ENCODE measurements around the gene CD82.
"Not testable (repeated sequence)": the region's sequence is repeated elsewhere in the genome, so short reads cannot be mapped to it uniquely, and the experiment has no call there.

Gene CD82

DNA sequence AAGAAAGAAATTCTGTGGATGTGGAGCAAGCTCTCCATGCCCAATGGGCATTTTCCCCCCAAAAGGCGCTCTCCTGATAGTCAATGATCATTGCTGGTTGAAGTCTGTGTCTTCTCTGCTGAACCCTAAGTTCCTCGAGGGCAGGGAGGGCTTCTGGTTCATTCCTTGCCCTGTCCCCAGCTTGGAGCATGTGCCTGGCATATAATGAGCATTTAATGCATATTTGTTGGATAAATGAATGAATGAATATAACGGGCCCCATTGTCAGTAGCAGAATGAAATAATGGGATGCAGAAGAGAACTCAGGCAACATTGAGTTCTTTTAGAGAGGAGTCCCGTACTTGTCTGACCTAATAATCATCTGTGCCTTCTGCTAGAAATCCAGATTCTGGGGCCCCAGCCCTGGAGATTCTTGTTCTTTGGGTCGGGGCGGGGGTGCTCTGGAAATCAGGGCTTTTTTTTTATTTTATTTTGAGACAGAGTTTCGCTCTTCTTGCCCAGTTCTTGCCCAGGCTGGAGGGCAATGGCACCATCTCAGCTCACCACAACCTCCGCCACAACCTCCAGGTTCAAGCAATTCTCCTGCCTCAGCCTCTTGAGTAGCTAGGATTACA lies 64.4 kb downstream of the CD82 start:
- FAIRE-seq, result no peak
- no peak for DNase-seq (ENCODE audit: low spot score)

DNA sequence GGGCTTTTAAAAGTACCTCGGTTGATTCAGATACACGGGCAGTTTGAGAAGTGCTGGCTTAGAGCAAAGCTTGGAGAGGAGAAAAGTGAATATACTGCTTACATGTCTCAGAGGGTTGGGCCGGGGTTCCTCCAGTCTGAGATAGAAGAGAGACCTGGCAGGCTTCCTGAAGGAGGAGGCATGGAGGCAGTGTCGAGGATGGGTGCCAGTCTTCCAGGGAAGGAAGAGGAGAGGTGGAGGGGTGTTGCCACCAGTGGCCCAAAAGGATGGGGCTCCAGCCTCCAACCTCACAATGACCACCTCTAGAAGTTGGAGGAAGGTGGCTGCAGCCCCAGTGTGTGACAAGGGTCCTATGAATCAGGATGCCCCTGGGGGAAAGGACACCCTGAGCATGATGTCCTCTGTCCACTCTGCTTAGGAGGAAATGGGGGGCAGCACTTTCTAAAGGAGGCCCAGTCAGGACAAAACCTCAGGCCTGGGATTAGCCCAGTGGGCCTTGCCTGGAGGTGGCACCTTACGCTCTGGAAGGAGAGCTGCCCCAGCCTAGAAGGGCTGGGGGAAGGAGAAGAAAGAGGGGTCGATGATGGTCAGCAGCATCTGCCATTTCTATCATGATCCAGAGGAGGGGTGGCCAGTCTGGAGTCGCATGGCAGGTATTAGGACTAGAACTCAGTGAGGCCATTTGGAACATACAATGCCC lies 65.2 kb downstream of the CD82 start:
- FAIRE-seq, result no peak

GRCh38 chr11:44631831-44632230 lies 66.4 kb downstream of the CD82 start:
- FAIRE-seq (no peak), DNase-seq (ENCODE audit: low spot score) (no peak)

More for the DNA sequence above, 65.2 kb downstream of the CD82 start:
- no peak for DNase-seq (ENCODE audit: low spot score)

DNA sequence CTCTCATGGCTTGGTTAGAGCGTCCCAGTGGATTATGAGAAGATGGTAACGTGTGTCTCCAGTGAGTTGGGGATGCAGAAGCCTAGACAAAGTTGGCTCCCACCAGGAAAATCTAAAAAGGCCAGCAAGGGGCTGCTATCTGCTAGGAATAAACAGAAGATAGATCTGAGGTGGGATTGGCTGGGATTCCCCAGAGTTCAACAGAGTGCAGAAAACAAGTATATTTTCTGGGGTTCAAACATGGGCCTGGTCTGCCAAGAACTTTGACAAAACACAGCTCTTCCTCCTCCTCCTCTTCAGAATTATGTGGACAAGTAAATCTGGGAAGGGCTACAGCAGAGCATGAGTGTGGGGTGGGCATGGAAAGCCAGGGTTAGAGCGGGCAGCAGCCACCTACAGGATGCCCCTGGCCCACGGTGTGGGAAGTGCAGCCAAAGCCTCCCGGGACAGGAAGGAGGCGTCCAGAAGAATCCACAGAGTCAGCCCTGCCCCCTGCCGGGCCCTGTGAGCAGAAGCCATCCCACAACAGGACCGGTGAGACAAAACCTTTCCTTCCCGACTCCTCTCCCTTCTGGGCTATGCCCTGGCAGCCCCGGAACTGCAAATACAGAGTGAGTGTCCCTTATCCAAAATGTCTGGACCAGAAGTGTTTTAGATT lies 67.1 kb downstream of the CD82 start:
- FAIRE-seq (no peak), DNase-seq (ENCODE audit: low spot score) (no peak)

GRCh38 chr11:44633641-44634040 lies 68.2 kb downstream of the CD82 start:
- FAIRE-seq, result no peak
- DNase-seq (ENCODE audit: low spot score), result no peak

DNA sequence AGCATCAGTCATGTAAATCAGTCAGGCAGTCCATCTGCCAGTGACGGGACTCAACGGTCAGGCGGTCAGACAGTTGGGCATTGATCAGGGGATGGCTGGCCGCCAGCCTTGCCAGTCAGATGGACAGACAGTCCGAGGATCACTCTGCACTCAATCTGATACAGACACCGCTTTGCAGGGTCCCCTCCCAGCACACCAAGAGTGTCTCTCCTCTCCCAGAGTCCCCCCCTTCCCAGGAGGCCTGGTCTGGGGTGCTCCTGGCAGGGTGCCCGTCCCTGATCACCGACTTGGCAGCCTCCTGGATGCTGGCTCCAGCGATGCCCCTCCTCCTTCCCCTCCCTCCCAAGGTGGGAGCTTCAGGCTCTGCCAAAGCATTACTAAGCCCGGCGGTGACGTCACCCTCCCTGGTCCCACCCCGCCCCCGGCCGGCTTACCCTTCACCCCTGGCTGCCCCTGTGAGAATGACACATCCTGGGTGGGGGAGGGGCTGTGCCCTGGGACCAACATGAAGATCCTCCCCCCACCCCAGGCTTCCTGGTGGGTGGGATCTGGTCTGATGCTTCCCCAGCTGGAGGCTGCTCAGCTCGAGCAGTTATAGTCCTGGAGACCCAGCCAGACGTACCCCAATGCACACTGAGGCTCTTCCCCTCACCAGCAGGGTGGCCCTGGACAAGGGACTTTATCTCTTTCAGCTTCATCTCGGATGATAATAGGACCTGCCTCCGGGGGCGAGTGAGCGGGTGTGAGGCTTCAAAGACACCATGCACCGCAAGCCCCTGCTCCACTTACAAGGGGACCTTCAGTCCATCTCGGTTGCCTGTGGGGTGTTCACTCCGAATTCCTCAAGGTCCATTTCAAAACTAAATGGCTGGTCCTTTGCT lies 69.2 kb downstream of the CD82 start:
- DNase-seq (ENCODE audit: low spot score) (peak; percentile 78), FAIRE-seq (no peak)

DNA sequence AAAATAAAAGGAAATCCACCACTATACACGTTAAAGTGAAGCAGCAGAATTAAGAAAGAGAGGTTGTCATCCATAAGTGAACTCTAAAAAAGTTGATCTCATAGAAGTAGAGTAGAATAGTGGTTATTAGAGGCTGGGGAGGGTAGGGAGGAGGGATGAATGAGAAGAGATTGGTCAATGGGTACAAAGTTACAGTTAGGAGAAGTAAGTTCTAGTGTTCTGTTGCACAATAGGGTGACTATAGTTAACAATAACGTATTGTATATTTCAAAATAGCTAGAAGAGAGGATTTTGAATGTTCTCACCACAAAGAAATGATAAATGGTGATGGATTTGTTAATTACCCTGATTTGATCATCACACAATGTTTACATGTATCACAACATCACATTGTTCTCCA lies 72.0 kb downstream of the CD82 start:
- FAIRE-seq, result no peak
- no peak for DNase-seq (ENCODE audit: low spot score)

- FAIRE-seq (no peak), DNase-seq (ENCODE audit: low spot score) (no peak)
Measured at GRCh38 chr11:44638032-44638431, 72.6 kb downstream of the CD82 start.

DNA sequence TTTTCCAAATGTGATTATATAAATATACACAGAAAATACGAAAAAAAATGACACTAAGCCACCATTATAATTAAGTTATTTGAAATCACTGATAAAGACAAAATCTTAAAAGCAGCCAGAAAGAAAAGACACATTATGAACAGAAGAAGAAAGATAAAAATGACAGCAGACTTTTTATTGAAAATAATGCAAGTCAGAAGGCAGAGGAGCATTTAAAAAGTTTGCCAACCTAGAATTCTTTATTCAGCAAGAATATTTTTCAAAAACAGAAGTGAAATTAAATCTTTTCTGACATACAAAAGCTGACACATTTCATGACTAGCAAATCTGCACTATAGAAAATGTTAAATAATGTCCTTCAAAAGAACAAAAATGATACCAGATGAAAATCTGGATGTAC lies 77.8 kb downstream of the CD82 start:
- FAIRE-seq (no peak), DNase-seq (ENCODE audit: low spot score) (no peak)

- no peak for FAIRE-seq
- DNase-seq (ENCODE audit: low spot score), result no peak
Measured at GRCh38 chr11:44645827-44646226, 80.4 kb downstream of the CD82 start.

DNA sequence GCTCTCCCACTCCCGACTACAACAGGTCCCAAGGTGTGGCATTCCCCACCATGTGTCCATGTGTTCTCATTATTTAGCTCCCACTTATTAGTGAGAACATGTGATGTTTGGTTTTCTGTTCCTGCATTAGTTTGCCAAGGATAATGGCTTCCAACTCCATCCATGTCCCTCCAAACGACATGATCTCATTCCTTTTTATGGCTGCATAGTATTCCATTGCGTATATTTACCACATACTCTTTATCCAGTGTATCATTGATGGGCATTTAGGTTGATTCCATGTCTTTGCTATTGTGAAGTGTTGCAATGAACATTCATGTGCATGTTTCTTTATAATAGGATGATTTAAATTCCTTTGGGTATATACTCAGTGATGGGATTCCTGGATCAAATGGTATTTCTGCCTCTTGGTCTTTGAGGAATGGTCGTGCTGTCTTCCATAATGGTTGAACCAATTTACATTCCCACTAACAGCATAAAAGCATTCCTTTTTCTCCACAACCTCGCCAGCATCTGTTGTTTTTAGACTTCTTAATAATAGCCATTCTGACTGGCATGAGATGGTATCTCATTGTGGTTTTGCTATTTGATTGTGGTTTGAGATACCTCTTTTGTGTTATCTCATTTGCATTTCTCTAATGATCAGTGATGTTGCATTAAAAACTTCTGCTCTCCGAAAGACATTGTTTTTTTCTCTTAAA lies 81.9 kb downstream of the CD82 start:
- FAIRE-seq; DNase-seq (ENCODE audit: low spot score): not testable (repeated sequence)

GRCh38 chr11:44648109-44648508 lies 82.6 kb downstream of the CD82 start:
- FAIRE-seq (no peak), DNase-seq (ENCODE audit: low spot score) (no peak)

DNA sequence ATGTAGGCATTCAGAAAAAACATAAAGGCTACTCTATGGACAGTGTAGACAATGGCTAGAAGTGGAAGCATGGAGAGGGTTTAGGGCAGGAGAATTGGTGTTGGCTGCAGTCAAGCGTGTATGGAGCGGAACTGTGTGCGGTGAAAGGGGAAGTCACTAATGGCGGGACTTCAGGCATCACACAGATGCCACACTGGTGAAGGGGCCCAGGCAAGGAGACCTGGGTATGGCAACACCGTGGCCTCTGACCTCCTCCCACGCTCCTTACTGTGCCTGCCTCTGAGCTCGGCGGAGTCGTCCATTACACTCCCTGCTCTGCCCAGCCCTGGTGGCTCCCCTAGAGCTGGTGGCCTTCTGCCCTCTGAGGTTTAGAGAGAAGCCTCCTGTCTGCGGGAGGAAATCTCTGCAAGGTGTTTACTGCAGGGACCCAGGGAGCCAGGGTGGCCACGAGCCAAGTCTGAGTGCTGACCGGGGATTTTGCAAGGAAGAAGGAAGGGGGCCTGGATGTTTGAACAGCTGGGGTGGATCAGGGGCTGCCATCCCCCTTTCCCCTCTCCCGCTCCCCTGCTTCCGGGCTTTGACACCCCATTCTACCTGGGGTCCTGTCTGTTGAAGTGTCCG lies 86.2 kb downstream of the CD82 start:
- DNase-seq (ENCODE audit: low spot score) (no peak), FAIRE-seq (no peak)

DNA sequence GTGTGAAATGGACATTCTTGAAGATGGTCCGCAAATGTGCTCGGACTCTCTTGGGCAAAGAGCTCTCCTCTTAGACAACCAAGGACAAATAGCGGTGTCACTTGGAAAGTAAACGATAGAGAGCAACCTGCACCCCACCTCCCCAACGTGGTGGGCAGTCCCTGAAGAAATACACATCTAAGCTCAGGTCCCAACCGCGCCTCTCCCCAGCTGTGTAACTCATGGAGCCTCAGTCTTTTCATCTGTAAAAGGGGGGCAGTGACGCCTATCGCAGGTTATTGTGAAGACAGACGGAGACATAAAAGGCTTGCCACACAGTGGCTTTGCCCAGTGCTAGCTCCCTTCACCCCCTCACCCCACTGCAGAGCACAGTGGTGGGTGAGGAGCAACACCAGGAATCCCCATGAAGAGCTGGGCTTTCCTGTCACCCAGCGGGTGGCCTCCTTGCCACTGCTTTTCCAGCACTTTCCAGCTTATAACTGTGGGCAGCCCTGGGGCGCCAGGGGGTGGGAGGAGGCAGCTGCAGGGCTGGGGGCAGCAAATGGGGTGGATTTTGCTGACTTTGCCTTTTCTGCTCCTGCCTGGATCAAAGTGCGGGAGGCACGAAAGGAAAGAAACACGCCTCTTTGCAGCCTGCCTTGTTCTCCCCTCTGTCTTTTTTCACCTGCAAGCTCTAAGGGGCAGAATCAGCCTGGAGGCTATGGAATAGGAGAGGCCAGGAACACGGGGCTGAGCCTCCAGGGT lies 87.6 kb downstream of the CD82 start:
- DNase-seq (ENCODE audit: low spot score), result no peak
- FAIRE-seq, result no peak

DNA sequence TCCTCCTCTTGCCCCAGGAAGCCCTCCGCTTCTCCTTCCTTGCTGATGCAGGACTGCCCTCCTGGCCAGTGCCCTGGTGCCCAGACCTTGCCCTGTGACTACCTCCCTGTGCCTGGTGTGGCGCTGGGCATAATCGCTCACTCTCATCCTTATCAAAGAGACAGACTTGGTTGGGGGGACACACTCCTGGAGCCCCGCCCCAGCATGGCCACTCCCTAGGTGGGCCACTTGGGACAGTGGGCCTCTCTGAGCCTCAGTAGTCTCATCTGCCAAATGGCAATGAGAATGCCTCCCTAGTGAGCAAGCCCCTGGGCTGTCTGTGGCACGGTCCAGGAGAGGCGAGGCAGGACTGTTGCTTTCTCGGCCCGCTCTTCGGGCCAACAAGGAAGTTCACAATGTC lies 88.6 kb downstream of the CD82 start:
- DNase-seq (ENCODE audit: low spot score) (no peak), FAIRE-seq (no peak)

DNA sequence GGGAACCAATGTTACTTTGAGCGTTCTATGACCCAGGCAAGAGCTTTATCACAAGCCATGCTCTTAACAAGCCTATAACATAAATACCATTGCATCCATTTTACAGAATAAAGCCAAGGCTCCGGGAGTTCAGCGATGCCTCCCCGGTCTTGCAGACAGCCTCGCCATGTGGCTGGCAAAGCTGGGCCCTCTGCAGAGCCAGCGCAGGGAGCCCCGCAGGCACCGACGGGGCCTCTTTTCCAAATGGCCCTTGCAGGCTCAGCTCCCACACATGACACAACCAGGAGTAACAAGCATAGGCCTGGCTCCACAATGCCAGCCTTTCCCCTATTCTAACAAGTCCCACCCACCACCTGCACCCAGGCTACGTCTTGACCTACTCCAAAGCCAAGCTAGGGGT lies 89.1 kb downstream of the CD82 start:
- no peak for DNase-seq (ENCODE audit: low spot score)
- FAIRE-seq, result no peak

DNA sequence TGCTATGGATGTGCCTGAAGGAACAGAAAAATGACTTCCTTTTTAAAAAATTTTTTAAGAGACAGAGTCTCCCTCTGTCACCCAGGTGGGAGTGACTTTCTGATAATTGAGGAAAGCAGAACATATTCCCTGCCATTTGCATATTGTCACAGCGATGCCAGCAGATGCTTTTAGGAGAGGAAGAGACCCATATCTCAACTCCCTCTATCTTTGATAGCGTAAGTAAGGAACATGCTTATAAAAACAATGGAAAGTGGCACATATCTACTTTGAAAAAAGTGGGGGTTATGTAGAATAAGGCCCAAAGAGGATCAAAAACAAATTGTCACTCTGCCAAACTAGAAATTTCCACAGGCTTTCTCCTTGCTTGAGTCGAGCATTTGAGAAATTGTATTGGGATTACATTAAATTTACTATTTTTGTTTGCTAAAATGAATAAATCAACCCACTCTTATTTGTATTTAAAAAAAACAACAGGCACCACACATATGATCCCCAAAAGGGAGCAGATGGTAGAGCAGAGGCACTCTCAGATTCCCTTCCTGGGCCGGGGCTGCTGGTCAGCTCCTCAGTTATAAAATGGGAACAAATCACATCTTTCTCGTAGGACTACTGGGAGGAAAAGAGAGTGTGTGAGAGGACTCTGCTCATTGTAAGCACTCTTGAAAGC lies 92.5 kb downstream of the CD82 start:
- FAIRE-seq (no peak), DNase-seq (ENCODE audit: low spot score) (no peak)

GRCh38 chr11:44658506-44658850 lies 93.0 kb downstream of the CD82 start:
- DNase-seq (ENCODE audit: low spot score) (no peak), FAIRE-seq (no peak)

DNA sequence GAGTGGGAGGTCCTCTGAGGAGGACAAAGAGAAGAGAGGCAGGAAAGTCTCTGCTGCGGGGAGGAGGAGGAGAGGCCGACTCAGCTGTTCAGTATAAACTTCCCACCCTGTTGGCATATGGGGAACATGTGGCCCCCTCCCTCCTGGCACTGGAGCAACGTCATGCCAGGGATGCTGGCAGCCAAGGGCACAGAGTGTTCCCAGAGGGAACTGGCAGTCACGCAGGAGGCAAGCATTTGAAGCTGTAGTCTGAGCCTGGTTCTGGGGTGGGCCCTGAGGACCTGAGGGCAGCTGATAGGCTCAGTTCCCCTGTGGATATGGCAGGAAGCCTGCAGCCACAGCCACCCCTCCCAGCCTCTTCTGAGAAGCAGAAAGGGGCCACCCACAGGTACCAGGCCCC lies 94.2 kb downstream of the CD82 start:
- no peak for DNase-seq (ENCODE audit: low spot score)
- FAIRE-seq, result no peak

- not testable (repeated sequence) for DNase-seq (ENCODE audit: low spot score); FAIRE-seq
Measured at GRCh38 chr11:44660535-44660934, 95.1 kb downstream of the CD82 start.

Data from RCC 7860 (cell line).